ENCODE measurements around the gene SLC25A48. TPM values are rescaled to one million over a fixed set of nuclear protein-coding genes. Genes with fewer than 3 reads are reported as not detected.
A peak's percentile ranks its signal among the peaks of the same experiment; 100 is the strongest.
"Not testable (repeated sequence)": the region's sequence is repeated elsewhere in the genome, so short reads cannot be mapped to it uniquely, and the experiment has no call there.

Gene SLC25A48
- total RNA-seq, 1 donor from 2014 or later = 0.62 TPM

- DNase-seq = no peak
Observed at GRCh38 chr5:135830384-135830700, 4.1 kb upstream of the SLC25A48 start.

GRCh38 chr5:135830876-135831275, 3.6 kb upstream of the SLC25A48 start:
- no peak for DNase-seq

GRCh38 chr5:135831439-135831838, 3.0 kb upstream of the SLC25A48 start:
- no peak for DNase-seq

GRCh38 chr5:135831851-135832555, 2.5 kb upstream of the SLC25A48 start:
- DNase-seq = no peak

- no peak for DNase-seq
Observed at GRCh38 chr5:135832941-135833920, 1.2 kb upstream of the SLC25A48 start.

- DNase-seq = no peak
Observed at GRCh38 chr5:135833961-135834638, 363 bp upstream of the SLC25A48 start.

- DNase-seq = no peak
Observed at GRCh38 chr5:135835766-135836165, 1.3 kb downstream of the SLC25A48 start.

GRCh38 chr5:135838395-135838794, 3.9 kb downstream of the SLC25A48 start:
- not testable (repeated sequence) for DNase-seq

GRCh38 chr5:135839566-135839965, 5.1 kb downstream of the SLC25A48 start:
- DNase-seq = no peak

GRCh38 chr5:135840959-135841358, 6.5 kb downstream of the SLC25A48 start:
- DNase-seq = no peak

- peak; percentile 43 for DNase-seq
Observed at GRCh38 chr5:135842737-135843136, 8.3 kb downstream of the SLC25A48 start.

- DNase-seq = peak; percentile 72
Observed at GRCh38 chr5:135843571-135844337, 9.3 kb downstream of the SLC25A48 start.

- no peak for DNase-seq
Observed at GRCh38 chr5:135846311-135846710, 11.8 kb downstream of the SLC25A48 start.

- no peak for DNase-seq
Observed at GRCh38 chr5:135847976-135848375, 13.5 kb downstream of the SLC25A48 start.

- DNase-seq = no peak
Observed at GRCh38 chr5:135850231-135850630, 15.8 kb downstream of the SLC25A48 start.

GRCh38 chr5:135850671-135851070, 16.2 kb downstream of the SLC25A48 start:
- no peak for DNase-seq

- DNase-seq = peak; percentile 37
Observed at GRCh38 chr5:135851186-135851914, 16.9 kb downstream of the SLC25A48 start.

GRCh38 chr5:135851915-135852845, 17.7 kb downstream of the SLC25A48 start:
- no peak for DNase-seq

- no peak for DNase-seq
Observed at GRCh38 chr5:135857630-135858311, 23.3 kb downstream of the SLC25A48 start.

- DNase-seq = not testable (repeated sequence)
Observed at GRCh38 chr5:135859186-135859585, 24.7 kb downstream of the SLC25A48 start.
